ENCODE data around the gene EML1.

The EML1 gene

DNA sequence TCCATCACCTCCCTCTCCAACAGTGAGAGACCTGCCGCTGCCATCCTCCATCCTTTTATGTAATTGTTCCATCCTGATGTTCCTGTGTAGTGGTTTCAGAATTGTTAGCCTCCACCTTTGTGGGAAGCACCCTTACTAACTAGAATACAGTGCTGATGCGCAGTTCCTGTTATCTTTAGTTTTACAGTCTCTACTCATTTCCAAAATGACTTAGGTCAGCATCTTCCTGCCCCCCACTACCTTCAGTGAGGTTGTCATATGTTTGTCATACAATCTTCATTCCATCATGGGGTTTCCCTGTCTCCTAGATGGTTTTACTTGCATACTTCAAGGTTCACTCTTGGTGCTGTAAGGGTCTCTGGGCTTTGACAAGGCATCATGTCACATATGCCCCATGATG, 69.8 kb downstream of the EML1 start:
- Histone ChIP-seq H3K27me3 (ENCODE audit: insufficient read depth, low read length, poor library complexity) (no peaks in the 10 kb centered on the region), H3K18ac (ENCODE audit: low read length) (no peak overlapping the region), H2BK120ac (ENCODE audit: low read depth, low read length) (no peak overlapping the region), H2BK15ac (replicated peaks; ENCODE audit: low read depth) (no peak overlapping the region), H3K4me1 (ENCODE audit: control insufficient read depth, low read depth, low read length) (no peaks in the 10 kb centered on the region), H3K79me1 (ENCODE audit: low read length) (no peaks in the 10 kb centered on the region), H3K27ac (ENCODE audit: low read depth, low read length) (no peak overlapping the region), H4K8ac (ENCODE audit: low read depth, low read length) (no peak overlapping the region), H4K5ac (ENCODE audit: low read length) (no peak overlapping the region), H3K56ac (ENCODE audit: low read length) (no peak overlapping the region), H3K4ac (ENCODE audit: low read depth, low read length) (no peak overlapping the region), H3K4me2 (ENCODE audit: low read length) (no peak overlapping the region), H2AK5ac (ENCODE audit: low read length) (no peak overlapping the region), H3K4me3 (ENCODE audit: low read length) (no peak overlapping the region), H3K36me3 (ENCODE audit: control insufficient read depth, insufficient read depth, low read length) (no peaks in the 10 kb centered on the region), H2BK5ac (ENCODE audit: low read length) (no peak overlapping the region), H3K23ac (ENCODE audit: low read length) (no peak overlapping the region), H3K9ac (ENCODE audit: low read length) (no peak overlapping the region), H3K79me2 (ENCODE audit: control insufficient read depth, insufficient read depth, low read length) (no peaks in the 10 kb centered on the region)
- no peak for DNase-seq
- no CpG with 5 or more reads among the region's 2 CpGs for WGBS (ENCODE audit: extremely low coverage, insufficient coverage, low lambda C conversion rate)

DNA sequence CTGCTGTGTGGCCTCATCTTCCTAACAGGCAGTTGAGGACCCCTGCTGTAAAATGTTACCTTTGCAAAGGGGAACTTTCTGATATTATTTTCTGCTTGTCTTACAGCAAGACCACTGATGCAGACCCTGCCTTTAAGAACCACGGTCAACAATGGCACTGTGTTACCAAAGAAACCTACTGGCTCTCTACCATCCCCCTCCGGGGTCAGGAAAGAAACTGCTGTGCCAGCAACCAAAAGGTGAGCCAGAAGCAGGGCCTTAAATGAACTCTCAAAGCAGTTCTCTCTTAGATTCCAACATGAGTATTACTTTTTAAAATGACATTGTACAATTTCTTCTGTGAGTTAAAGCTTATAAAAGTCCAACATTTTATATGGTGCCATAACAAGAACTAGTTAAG, 72.2 kb downstream of the EML1 start:
- WGBS (ENCODE audit: extremely low coverage, insufficient coverage, low lambda C conversion rate) = no CpG with 5 or more reads among the region's 2 CpGs
- no peak overlapping the region for H2AK5ac ChIP-seq (ENCODE audit: low read length)
- H2BK15ac ChIP-seq (replicated peaks; ENCODE audit: low read depth) = no peak overlapping the region
- no peak overlapping the region for H3K23ac ChIP-seq (ENCODE audit: low read length)
- no peak overlapping the region for H4K8ac ChIP-seq (ENCODE audit: low read depth, low read length)
- H3K27ac ChIP-seq (ENCODE audit: low read depth, low read length) = no peak overlapping the region
- H3K4ac ChIP-seq (ENCODE audit: low read depth, low read length) = no peak overlapping the region
- H3K79me2 ChIP-seq (ENCODE audit: control insufficient read depth, insufficient read depth, low read length) = no peaks in the 10 kb centered on the region
- no peak overlapping the region for H2BK120ac ChIP-seq (ENCODE audit: low read depth, low read length)
- no peak overlapping the region for H3K56ac ChIP-seq (ENCODE audit: low read length)
- no peak overlapping the region for H4K5ac ChIP-seq (ENCODE audit: low read length)
- H3K9ac ChIP-seq (ENCODE audit: low read length) = no peak overlapping the region
- DNase-seq = no peak
- no peaks in the 10 kb centered on the region for H3K36me3 ChIP-seq (ENCODE audit: control insufficient read depth, insufficient read depth, low read length)
- H2BK5ac ChIP-seq (ENCODE audit: low read length) = no peak overlapping the region
- no peak overlapping the region for H3K4me3 ChIP-seq (ENCODE audit: low read length)
- H3K79me1 ChIP-seq (ENCODE audit: low read length) = no peaks in the 10 kb centered on the region
- H3K27me3 ChIP-seq (ENCODE audit: insufficient read depth, low read length, poor library complexity) = no peaks in the 10 kb centered on the region
- H3K4me1 ChIP-seq (ENCODE audit: control insufficient read depth, low read depth, low read length) = no peaks in the 10 kb centered on the region
- H3K4me2 ChIP-seq (ENCODE audit: low read length) = no peak overlapping the region
- H3K18ac ChIP-seq (ENCODE audit: low read length) = no peak overlapping the region

DNA sequence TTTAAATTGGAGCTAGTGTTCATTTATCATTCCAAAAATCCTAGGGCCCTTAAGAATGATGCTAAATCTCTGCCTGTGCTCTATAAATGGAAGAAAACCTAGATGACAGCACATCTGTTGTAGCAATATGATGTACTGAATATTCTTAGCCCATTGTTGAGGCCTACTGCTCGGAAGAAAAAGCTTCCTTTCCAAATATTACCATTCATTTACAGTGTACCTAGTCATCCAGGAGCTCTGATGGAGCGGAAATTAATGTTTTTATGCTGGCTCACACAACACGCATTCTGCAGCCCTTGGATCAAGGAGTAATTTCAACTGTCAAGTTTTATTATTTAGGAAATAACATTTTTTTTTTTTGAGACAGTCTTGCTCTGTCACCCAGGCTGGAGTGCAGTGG, 77.4 kb downstream of the EML1 start:
- Histone ChIP-seq H2BK120ac (ENCODE audit: low read depth, low read length) (no peak overlapping the region), H3K9ac (ENCODE audit: low read length) (no peak overlapping the region), H3K27ac (ENCODE audit: low read depth, low read length) (no peak overlapping the region), H3K4me2 (ENCODE audit: low read length) (no peak overlapping the region), H3K79me2 (ENCODE audit: control insufficient read depth, insufficient read depth, low read length) (no peaks in the 10 kb centered on the region), H3K56ac (ENCODE audit: low read length) (no peak overlapping the region), H4K5ac (ENCODE audit: low read length) (no peak overlapping the region), H2BK5ac (ENCODE audit: low read length) (no peak overlapping the region), H3K23ac (ENCODE audit: low read length) (no peak overlapping the region), H3K4me3 (ENCODE audit: low read length) (no peak overlapping the region), H4K8ac (ENCODE audit: low read depth, low read length) (no peak overlapping the region), H3K18ac (ENCODE audit: low read length) (no peak overlapping the region), H3K79me1 (ENCODE audit: low read length) (no peaks in the 10 kb centered on the region), H3K4me1 (ENCODE audit: control insufficient read depth, low read depth, low read length) (peaks cover 5% of the 10 kb centered on the region), H2BK15ac (replicated peaks; ENCODE audit: low read depth) (no peak overlapping the region), H2AK5ac (ENCODE audit: low read length) (no peak overlapping the region), H3K4ac (ENCODE audit: low read depth, low read length) (no peak overlapping the region), H3K27me3 (ENCODE audit: insufficient read depth, low read length, poor library complexity) (peaks cover 2% of the 10 kb centered on the region), H3K36me3 (ENCODE audit: control insufficient read depth, insufficient read depth, low read length) (no peaks in the 10 kb centered on the region)
- WGBS (ENCODE audit: extremely low coverage, insufficient coverage, low lambda C conversion rate) = no CpG with 5 or more reads among the region's 3 CpGs
- no peak for DNase-seq

DNA sequence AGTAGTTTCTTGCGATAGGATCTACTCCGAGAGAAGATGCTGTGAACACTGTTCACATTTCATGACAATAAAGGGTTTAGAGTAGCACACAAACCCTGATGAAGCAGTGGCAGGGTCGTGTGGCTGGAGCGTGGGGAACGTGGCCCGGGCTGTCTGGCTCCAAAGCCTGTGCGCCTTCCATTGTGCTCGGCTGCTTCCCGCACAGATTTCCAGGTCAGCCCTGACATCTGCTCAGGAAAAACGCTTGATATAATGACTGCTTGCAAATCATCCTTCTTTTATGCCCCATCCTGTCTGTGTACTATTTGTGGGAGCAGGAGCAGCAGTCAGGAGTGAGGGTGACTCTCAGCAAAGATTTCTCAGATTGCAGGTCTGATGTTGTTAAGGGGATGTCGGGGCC, 78.6 kb downstream of the EML1 start:
- H2BK5ac ChIP-seq (ENCODE audit: low read length) = no peak overlapping the region
- no peak overlapping the region for H2BK15ac ChIP-seq (replicated peaks; ENCODE audit: low read depth)
- no peak overlapping the region for H3K4me2 ChIP-seq (ENCODE audit: low read length)
- no peak overlapping the region for H3K56ac ChIP-seq (ENCODE audit: low read length)
- H2AK5ac ChIP-seq (ENCODE audit: low read length) = no peak overlapping the region
- H3K79me2 ChIP-seq (ENCODE audit: control insufficient read depth, insufficient read depth, low read length) = no peaks in the 10 kb centered on the region
- peaks cover 5% of the 10 kb centered on the region for H3K4me1 ChIP-seq (ENCODE audit: control insufficient read depth, low read depth, low read length)
- H3K27ac ChIP-seq (ENCODE audit: low read depth, low read length) = no peak overlapping the region
- no peaks in the 10 kb centered on the region for H3K36me3 ChIP-seq (ENCODE audit: control insufficient read depth, insufficient read depth, low read length)
- WGBS (ENCODE audit: extremely low coverage, insufficient coverage, low lambda C conversion rate) = no CpG with 5 or more reads among the region's 11 CpGs
- no peak overlapping the region for H3K9ac ChIP-seq (ENCODE audit: low read length)
- H3K4ac ChIP-seq (ENCODE audit: low read depth, low read length) = no peak overlapping the region
- no peaks in the 10 kb centered on the region for H3K79me1 ChIP-seq (ENCODE audit: low read length)
- no peak for DNase-seq
- no peak overlapping the region for H3K23ac ChIP-seq (ENCODE audit: low read length)
- H3K27me3 ChIP-seq (ENCODE audit: insufficient read depth, low read length, poor library complexity) = peaks cover 4% of the 10 kb centered on the region
- no peak overlapping the region for H3K18ac ChIP-seq (ENCODE audit: low read length)
- H2BK120ac ChIP-seq (ENCODE audit: low read depth, low read length) = no peak overlapping the region
- no peak overlapping the region for H3K4me3 ChIP-seq (ENCODE audit: low read length)
- no peak overlapping the region for H4K5ac ChIP-seq (ENCODE audit: low read length)
- H4K8ac ChIP-seq (ENCODE audit: low read depth, low read length) = no peak overlapping the region

DNA sequence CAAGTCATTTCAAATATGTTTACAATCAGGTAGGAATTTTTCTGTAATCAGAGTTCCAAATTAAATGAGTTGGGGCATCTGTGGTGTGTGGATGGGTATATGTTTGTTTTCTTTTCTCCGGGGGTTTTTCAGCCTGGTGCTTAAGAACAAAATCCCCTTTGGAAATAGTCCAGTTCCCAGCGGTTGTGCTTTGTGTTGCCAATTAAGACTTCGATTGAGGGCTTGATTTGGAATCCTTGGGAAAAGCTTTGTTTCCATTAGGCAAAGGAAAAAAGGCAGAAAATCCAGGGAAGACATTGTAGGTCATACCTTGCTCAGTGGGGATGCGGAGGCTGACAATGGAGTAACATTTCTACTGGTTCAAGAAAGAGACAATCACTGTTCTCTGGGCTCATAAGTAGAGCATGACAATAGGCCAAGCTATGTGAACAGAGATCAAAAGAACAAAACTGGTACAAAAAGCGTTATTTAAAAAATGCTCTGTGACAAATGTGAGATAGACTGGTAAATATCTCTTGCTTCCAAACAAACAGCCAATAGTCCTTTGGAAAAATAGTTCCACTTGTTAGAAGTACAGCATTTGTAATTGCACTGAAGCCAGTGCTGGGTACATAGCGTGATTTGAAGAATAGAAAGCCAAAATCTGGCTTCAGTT, 79.7 kb downstream of the EML1 start:
- Histone ChIP-seq H3K4ac (ENCODE audit: low read depth, low read length) (no peak overlapping the region), H3K18ac (ENCODE audit: low read length) (no peak overlapping the region), H4K8ac (ENCODE audit: low read depth, low read length) (no peak overlapping the region), H3K27me3 (ENCODE audit: insufficient read depth, low read length, poor library complexity) (peaks cover 11% of the 10 kb centered on the region), H3K27ac (ENCODE audit: low read depth, low read length) (no peak overlapping the region), H3K4me3 (ENCODE audit: low read length) (no peak overlapping the region), H3K9ac (ENCODE audit: low read length) (no peak overlapping the region), H3K36me3 (ENCODE audit: control insufficient read depth, insufficient read depth, low read length) (no peaks in the 10 kb centered on the region), H3K79me2 (ENCODE audit: control insufficient read depth, insufficient read depth, low read length) (no peaks in the 10 kb centered on the region), H2AK5ac (ENCODE audit: low read length) (no peak overlapping the region), H3K56ac (ENCODE audit: low read length) (no peak overlapping the region), H3K23ac (ENCODE audit: low read length) (no peak overlapping the region), H4K5ac (ENCODE audit: low read length) (no peak overlapping the region), H3K79me1 (ENCODE audit: low read length) (no peaks in the 10 kb centered on the region), H3K4me1 (ENCODE audit: control insufficient read depth, low read depth, low read length) (peaks cover 5% of the 10 kb centered on the region), H2BK15ac (replicated peaks; ENCODE audit: low read depth) (no peak overlapping the region), H2BK5ac (ENCODE audit: low read length) (no peak overlapping the region), H3K4me2 (ENCODE audit: low read length) (no peak overlapping the region), H2BK120ac (ENCODE audit: low read depth, low read length) (no peak overlapping the region)
- no CpG with 5 or more reads among the region's 6 CpGs for WGBS (ENCODE audit: extremely low coverage, insufficient coverage, low lambda C conversion rate)
- DNase-seq = peak; percentile 43

DNA sequence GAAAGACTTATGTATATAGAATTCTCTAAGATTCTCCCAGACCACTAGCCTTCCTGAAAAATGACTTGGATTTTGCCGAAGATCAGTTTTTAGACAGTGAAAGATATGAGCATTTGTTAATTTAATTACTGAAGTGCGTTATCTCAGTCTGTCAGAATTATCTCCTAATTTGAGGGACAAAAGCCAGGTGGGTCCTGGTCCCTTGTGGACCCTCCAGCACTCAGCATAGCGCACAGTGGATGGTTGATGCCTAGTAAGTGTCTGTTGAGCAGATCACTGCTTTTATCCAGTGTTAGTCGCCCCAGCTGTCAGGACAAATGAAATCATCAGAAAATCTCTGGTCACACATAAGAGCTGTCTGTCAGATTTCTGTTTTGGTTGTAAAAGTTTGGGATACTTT, 80.4 kb downstream of the EML1 start:
- no peak for DNase-seq
- Histone ChIP-seq H3K9ac (ENCODE audit: low read length) (no peak overlapping the region), H3K79me1 (ENCODE audit: low read length) (no peaks in the 10 kb centered on the region), H3K27ac (ENCODE audit: low read depth, low read length) (no peak overlapping the region), H3K36me3 (ENCODE audit: control insufficient read depth, insufficient read depth, low read length) (no peaks in the 10 kb centered on the region), H3K4me1 (ENCODE audit: control insufficient read depth, low read depth, low read length) (peaks cover 5% of the 10 kb centered on the region), H3K23ac (ENCODE audit: low read length) (no peak overlapping the region), H3K4me2 (ENCODE audit: low read length) (no peak overlapping the region), H4K8ac (ENCODE audit: low read depth, low read length) (no peak overlapping the region), H4K5ac (ENCODE audit: low read length) (no peak overlapping the region), H2BK120ac (ENCODE audit: low read depth, low read length) (no peak overlapping the region), H3K27me3 (ENCODE audit: insufficient read depth, low read length, poor library complexity) (peaks cover 13% of the 10 kb centered on the region), H3K4ac (ENCODE audit: low read depth, low read length) (no peak overlapping the region), H2BK15ac (replicated peaks; ENCODE audit: low read depth) (no peak overlapping the region), H2BK5ac (ENCODE audit: low read length) (no peak overlapping the region), H3K18ac (ENCODE audit: low read length) (no peak overlapping the region), H2AK5ac (ENCODE audit: low read length) (no peak overlapping the region), H3K79me2 (ENCODE audit: control insufficient read depth, insufficient read depth, low read length) (no peaks in the 10 kb centered on the region), H3K56ac (ENCODE audit: low read length) (no peak overlapping the region), H3K4me3 (ENCODE audit: low read length) (no peak overlapping the region)
- WGBS (ENCODE audit: extremely low coverage, insufficient coverage, low lambda C conversion rate) = no CpG with 5 or more reads among the region's 4 CpGs
